HG03095 (cell line): ENCODE results near the gene LSAMP.
A peak's percentile ranks its signal among the peaks of the same experiment; 100 is the strongest.

Experiments used
- ATAC-seq: cut with Tn5 transposase; IDR thresholded peaks from one replicate; pipeline ENCODE4 v1.9.1; 2021; ENCODE audit warnings: moderate library complexity; ENCODE audit not compliant: unreplicated experiment

Gene LSAMP

DNA sequence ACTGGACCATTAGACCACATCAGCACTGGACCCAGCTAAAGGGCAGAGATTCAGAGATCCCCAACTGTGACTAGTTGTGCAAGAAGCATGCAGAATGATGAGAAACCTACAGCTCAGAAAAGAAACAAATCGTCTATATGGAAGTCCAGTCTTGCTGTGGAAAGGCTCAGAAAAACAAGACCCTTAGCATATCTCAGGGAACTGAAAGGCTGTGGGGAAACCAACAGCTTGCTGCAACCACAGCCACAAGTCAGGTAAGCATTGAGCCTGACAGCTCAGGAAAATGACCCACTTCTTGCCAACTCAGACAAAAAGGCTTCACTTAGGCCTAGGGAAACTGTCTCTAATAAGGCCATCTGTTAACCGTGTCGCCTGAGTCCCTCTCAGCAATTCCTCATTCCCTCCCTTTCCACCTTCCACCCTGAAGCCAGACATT, 145.6 kb downstream of the LSAMP start:
- peak; percentile 84 for ATAC-seq

DNA sequence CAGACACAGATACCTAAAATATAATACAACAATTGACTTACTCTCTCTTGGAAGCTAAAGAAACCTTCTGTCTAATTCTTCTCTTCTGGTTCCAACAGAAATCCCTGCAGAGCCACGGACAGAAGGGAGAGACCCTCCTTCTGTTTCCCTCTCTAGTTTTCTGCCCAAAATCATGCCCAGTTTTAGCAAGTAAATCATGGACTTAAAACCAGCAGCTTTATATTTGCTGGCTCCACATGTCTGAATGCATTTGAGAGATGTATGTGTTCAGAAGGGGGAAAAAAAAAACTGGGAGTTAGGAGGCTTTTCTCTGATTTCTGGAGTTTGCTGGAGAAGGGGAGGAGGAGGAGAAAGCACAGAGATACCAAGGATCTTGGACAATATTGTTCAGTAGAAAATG, 147.1 kb downstream of the LSAMP start:
- no peak for ATAC-seq

DNA sequence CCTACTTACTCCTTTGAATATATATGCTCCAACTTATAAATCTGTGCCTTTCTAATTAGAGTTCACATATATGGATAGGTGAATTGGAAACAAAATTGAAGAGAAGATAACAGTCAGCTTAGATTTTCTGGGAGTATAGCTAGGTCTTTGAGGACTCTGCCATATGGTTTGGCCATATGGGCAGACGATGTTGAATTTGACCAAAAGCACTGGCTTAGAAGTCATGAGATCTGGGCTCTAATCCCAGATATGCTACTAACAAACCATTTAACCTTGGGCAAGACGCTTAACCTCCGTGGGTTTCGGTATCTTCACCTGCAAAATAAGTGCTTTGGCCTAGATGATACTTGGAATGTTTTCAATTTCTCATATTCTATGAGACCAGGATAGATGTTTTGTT, 154.1 kb downstream of the LSAMP start:
- no peak for ATAC-seq

- no peak for ATAC-seq
Measured at GRCh38 chr3:116288485-116288884, 156.8 kb downstream of the LSAMP start.

- no peak for ATAC-seq
Measured at GRCh38 chr3:116285781-116286421, 159.4 kb downstream of the LSAMP start.

DNA sequence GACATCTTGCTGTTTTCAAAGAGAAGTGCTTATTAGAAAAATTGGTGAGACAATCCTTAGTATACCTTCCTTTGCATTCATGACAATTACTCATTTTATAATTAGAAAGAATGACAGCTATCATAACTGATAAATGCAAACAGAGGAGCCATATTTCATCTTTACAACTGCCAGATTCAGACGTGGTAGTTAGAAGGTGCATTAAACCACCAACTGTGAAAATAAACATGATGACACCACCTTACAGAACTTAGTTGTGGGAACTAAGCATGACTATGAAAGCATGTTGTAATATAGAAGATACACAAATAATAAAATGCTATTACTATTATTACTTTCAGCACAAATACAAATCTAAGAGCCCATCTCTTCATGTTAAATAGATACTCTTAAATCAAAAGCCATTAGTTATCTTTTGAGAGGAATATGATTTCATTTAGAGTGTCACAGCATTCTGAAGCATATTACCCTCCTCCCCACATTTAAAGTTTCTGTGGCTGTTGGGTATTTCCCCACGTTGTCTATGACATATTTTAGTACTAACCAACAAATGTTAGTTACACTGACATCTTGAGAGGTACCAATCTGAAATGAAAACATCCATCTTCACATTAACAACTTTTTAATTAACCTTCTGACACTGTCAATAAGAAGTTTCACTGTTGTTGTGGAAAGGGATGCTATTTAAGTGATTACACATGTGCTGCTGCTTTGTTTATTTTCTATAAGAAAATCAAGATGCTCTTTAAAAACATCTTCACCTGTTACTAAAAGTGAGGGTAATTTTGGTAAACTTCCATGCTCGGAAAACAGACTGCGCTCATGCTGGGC, 163.8 kb downstream of the LSAMP start:
- ATAC-seq: peak; percentile 55

GRCh38 chr3:116280130-116280740, 165.1 kb downstream of the LSAMP start:
- no peak for ATAC-seq

GRCh38 chr3:116276675-116277074, 168.6 kb downstream of the LSAMP start:
- ATAC-seq: no peak

- ATAC-seq: no peak
Measured at GRCh38 chr3:116270056-116270455, 175.2 kb downstream of the LSAMP start.

DNA sequence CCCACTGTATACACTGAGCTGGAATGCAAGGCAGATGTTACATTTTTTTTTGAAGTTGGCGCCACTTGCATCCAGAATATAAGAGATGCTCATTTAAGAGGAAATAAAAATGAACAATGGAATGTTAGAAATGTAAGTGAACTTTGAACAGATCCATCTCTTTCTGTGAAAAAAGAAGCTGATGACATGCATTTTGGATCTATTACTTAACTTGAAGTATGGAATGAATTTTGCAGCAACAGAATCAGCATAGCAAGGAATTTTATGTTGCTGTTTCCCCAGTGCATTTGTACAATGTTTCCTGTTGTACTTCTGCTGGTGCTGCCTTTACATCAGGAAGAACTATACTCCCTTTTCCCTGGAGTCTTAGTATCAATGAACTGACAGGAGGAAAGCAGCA, 178.2 kb downstream of the LSAMP start:
- ATAC-seq: no peak

- no peak for ATAC-seq
Measured at GRCh38 chr3:116265976-116266584, 179.2 kb downstream of the LSAMP start.

GRCh38 chr3:116265320-116265695, 180.0 kb downstream of the LSAMP start:
- ATAC-seq: no peak

DNA sequence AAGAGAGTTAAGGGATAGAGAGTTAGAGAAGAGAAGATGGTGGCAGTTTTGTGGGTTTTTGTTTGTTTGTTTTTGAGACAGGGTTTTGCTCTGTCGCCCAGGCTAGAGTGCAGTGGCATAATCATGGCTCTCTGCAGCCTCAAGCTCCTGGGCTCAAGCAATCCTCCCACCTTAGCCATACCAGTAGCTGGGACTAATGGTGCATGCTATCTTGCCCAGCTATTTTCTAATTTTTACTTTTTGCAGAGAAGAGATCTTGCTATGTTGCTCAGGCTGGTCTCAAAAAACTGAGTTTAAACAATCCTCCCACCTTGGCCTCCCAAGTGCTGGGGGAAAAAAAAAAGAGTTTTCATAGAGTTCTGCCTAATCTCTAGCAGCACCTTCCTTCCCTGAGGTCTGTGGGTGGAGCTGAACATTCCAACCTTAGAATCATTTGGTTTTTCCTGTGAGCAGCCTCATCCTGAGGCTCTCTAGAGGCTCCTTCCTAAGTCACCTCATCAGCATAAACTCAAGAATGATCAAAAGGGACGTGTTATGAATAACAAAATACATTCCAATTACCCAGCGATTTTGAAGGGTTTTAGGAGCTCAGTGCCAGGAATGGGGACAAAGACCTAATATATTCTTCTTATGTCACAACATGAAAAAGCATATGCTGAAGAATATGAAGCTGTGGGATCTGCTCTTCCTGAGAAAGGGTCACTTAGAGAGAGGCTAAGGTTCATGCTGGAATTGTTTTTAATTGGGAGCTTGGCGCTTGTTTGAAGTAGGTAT, 180.6 kb downstream of the LSAMP start:
- ATAC-seq: no peak

DNA sequence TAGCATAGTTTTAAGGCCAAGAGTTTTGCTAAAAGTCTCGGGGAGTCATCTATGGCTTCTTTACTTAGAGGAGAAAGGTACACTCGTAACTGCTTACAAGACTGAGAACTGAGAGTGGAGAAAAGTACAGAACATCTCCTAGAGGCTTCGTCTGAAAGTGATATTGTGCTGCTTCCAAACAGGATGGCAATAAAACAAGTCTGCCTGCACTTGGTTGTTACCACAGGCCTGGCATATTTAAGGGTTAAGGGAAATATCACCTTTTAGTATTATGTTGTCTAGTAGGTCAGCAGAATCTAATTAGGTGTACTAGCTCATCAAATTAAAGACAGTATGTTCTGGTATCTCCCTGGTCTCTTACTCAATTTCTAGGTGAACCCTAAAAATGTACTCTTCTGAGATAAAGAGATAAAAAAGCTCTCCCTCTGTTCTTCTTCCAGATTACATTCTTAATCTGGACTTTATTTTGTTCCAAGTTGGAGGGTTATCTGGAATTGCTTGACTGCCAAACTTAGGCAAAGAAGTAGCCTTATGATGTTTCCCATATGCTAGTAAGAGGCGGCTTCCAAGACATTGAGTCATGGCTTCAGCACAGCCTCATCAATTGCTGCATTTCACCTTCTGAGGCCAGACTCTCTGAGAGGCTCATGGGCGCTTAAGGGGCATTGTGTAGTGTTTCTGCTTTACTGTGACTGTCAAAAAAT, 181.3 kb downstream of the LSAMP start:
- no peak for ATAC-seq

DNA sequence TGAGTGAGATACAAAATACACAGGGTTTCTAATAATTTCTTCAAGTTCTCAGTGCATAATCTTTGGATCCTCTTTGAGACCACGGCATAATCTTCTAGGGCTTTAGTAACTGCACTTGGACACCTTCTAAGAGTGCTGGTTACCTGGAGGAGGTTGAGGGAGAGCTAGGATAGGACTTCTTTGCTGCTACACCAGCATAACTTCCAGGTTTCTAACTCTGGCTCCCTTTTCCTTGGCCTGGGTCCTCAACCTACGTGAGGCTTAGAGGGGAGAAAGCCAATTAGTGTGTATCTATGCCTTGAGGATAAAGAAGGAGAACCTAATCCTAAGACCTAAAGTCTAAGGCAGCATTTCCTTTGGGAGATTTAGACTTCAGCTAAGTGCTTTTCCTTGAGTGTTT, 184.8 kb downstream of the LSAMP start:
- no peak for ATAC-seq

DNA sequence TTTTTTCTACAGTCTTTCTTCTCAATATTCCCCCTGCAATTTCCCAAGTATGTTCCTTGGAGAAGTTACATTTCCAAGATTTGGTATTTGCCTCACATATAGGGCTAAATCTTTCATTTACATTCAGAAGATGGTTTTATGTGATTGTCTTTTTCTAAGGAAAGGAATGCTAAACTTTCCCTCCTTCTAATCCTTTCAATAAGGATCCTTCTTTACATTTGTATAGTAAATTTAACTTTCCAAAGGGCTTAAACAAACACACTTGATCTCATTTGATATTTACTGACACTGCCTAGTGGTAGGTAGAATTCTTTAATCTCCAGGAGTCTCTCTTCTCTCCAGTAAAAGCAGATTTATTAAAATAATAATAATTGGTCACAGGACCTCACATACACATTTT, 185.3 kb downstream of the LSAMP start:
- no peak for ATAC-seq

- ATAC-seq: no peak
Measured at GRCh38 chr3:116256843-116257485, 188.3 kb downstream of the LSAMP start.

GRCh38 chr3:116254541-116254940, 190.7 kb downstream of the LSAMP start:
- ATAC-seq: no peak

DNA sequence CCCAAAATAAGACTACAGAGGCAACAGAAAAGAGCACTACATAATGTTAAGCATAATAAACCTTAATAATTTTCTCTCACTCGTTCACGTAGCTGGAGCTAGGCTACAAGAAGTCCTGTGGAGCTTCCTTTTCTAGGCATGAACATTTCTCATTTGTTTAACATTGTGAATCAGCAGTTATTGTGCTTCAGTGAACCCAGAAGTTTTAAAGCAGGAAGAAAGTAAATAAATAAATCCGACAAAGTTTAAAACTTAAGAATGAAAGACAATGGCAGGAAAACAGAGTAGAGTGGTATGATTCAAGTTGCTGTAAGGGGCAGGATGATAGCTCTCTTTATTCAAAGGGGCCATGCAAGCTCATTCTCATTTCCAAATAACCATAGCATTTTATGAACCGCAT, 191.8 kb downstream of the LSAMP start:
- ATAC-seq: no peak

- ATAC-seq: no peak
Measured at GRCh38 chr3:116247605-116248004, 197.7 kb downstream of the LSAMP start.
